ENCODE data around the gene ESR1. TPM values are rescaled to one million over a fixed set of nuclear protein-coding genes. Genes with fewer than 3 reads are reported as not detected.
"Not testable (repeated sequence)": the region's sequence is repeated elsewhere in the genome, so short reads cannot be mapped to it uniquely, and the experiment has no call there.

ESR1 gene
- total RNA-seq, 4 donors from 2014 or later: 2.1 to 6.9 (median 5.2) TPM

DNA sequence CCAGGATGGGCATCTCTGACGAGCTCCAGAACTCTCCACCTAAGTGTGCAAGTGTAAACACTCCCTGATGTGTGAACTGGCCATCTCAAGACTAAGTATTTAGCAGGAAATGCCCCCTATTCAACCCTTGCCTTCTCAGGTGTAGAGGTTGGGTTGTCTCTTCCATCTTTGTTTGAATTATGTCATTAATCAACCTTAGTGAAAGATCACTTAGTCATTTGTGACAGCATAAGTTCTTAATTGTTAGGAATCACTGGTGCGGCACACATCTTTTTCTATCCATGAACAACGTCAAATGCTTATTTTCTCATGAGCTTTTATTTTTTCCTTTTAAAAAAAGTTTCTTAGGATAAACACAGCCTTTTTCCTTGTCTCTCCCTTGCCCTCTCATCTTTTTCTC is 151.6 kb downstream of the ESR1 start:
- 75% methylated on average over 3 of the region's 3 CpGs for WGBS, 2 donors
- no peak overlapping the region for H3K27ac ChIP-seq
- H3K9me3 ChIP-seq: no peaks in the 10 kb centered on the region

DNA sequence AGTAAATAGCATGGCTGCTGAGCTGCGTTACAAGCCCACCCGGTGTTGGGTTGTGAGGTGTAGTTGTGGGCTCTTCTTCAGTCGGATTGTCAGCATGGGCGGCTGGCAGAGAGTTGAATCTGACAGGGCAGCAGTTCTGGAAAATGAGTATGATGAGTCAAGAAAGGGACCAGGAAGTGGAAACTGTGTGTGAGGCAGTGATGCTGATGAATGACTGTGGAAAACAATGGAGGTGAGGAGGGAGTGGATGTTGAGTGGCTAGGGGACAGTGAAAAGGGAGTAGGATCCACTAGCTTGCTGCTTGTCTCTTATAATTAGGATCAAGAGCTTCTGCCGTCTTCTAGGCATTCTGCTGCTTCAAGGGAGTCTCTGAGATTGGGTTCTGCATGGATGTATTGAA is 154.3 kb downstream of the ESR1 start:
- Histone ChIP-seq H3K4me1 (no peaks in the 10 kb centered on the region), H3K36me3 (no peaks in the 10 kb centered on the region), H3K4me3 (no peak overlapping the region), H3K27me3 (no peaks in the 10 kb centered on the region), H3K27ac (no peak overlapping the region), H3K9me3 (no peaks in the 10 kb centered on the region)
- WGBS, 2 donors: 57 to 72% methylated on average over 5 of the region's 5 CpGs
- TF ChIP-seq EP300 (IDR thresholded peaks at IDR 0.05) (no peak), POLR2A (IDR thresholded peaks at IDR 0.05) (no peak)
- TF ChIP-seq, protein P1, sequence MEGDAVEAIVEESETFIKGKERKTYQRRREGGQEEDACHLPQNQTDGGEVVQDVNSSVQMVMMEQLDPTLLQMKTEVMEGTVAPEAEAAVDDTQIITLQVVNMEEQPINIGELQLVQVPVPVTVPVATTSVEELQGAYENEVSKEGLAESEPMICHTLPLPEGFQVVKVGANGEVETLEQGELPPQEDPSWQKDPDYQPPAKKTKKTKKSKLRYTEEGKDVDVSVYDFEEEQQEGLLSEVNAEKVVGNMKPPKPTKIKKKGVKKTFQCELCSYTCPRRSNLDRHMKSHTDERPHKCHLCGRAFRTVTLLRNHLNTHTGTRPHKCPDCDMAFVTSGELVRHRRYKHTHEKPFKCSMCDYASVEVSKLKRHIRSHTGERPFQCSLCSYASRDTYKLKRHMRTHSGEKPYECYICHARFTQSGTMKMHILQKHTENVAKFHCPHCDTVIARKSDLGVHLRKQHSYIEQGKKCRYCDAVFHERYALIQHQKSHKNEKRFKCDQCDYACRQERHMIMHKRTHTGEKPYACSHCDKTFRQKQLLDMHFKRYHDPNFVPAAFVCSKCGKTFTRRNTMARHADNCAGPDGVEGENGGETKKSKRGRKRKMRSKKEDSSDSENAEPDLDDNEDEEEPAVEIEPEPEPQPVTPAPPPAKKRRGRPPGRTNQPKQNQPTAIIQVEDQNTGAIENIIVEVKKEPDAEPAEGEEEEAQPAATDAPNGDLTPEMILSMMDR (IDR thresholded peaks at IDR 0.05): no peak
- no peak for DNase-seq (ENCODE audit: low spot score in 2 of 2)

More for the DNA sequence above, 151.6 kb downstream of the ESR1 start:
- H3K4me1 ChIP-seq: no peaks in the 10 kb centered on the region
- H3K4me3 ChIP-seq: no peak overlapping the region
- no peak for DNase-seq (ENCODE audit: low spot score in 2 of 2)
- H3K36me3 ChIP-seq: no peaks in the 10 kb centered on the region
- TF ChIP-seq, protein P1 (IDR thresholded peaks at IDR 0.05): no peak
- TF ChIP-seq POLR2A (IDR thresholded peaks at IDR 0.05) (no peak), EP300 (IDR thresholded peaks at IDR 0.05) (no peak)
- no peaks in the 10 kb centered on the region for H3K27me3 ChIP-seq

DNA sequence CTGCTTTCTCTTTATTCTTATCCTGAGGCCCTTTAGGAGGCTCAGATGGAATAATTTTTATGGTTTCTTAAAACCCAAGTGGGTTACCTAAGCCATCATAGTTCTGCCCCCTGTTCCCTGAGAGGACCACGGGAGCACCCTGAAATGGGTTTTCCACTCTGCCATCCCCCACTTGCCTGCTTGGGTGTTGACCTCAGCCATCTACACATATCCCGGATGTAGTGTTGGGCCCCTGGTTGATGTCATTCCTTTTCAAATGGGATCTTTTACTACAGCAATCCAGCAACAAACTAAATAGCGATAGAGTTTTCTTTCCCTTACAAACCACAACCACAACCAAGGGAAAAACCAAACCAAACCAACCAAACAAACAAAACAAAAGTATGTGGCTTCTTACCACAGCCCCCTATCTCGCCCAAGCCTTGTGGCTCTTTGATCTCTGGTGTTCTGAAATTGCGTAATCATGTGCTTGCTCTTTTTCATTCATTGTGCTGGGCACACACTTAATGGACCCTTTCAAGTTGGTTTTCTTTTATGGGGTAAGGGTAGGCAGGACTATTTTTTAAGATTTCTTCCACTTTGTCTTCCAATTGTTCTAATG is 154.9 kb downstream of the ESR1 start:
- H3K4me3 ChIP-seq: no peak overlapping the region

DNA sequence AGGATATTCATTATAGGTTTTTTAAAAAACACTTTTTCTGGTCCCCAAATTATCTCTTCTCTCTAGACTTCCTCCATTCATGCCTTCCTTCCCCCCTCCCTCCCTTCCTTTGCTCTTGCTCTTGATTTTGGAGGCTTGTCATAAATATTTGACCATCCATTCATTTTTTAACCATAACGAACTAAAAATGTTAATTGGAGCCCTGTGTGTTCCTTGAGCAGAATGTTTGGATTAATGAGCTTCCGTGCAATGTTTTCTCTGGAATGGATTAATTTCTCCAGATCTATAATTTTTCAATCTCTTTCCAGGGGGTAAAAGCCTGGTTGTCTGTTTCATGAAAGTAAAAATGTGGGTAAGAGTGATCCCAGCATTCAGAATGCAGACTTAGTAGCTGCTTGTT is 155.5 kb downstream of the ESR1 start:
- TF ChIP-seq, protein P1 (IDR thresholded peaks at IDR 0.05): no peak
- TF ChIP-seq POLR2A (IDR thresholded peaks at IDR 0.05) (no peak), EP300 (IDR thresholded peaks at IDR 0.05) (no peak)
- DNase-seq (ENCODE audit: low spot score in 2 of 2): no peak
- no peaks in the 10 kb centered on the region for H3K27me3 ChIP-seq
- H3K9me3 ChIP-seq: no peaks in the 10 kb centered on the region
- H3K36me3 ChIP-seq: no peaks in the 10 kb centered on the region
- no peaks in the 10 kb centered on the region for H3K4me1 ChIP-seq
- H3K4me3 ChIP-seq: no peak overlapping the region
- no peak overlapping the region for H3K27ac ChIP-seq
- WGBS, 2 donors: 47 to 50% methylated on average over 2 of the region's 2 CpGs

More for the DNA sequence above, 154.9 kb downstream of the ESR1 start:
- H3K4me1 ChIP-seq: no peaks in the 10 kb centered on the region
- H3K9me3 ChIP-seq: no peaks in the 10 kb centered on the region
- H3K27me3 ChIP-seq: no peaks in the 10 kb centered on the region
- no peak for DNase-seq (ENCODE audit: low spot score in 2 of 2)
- H3K27ac ChIP-seq: no peak overlapping the region
- no peak for TF ChIP-seq POLR2A (IDR thresholded peaks at IDR 0.05)
- TF ChIP-seq, protein P1 (IDR thresholded peaks at IDR 0.05): no peak
- TF ChIP-seq EP300 (IDR thresholded peaks at IDR 0.05): no peak
- H3K36me3 ChIP-seq: no peaks in the 10 kb centered on the region
- WGBS, 2 donors: 68 to 70% methylated on average over 5 of the region's 5 CpGs

DNA sequence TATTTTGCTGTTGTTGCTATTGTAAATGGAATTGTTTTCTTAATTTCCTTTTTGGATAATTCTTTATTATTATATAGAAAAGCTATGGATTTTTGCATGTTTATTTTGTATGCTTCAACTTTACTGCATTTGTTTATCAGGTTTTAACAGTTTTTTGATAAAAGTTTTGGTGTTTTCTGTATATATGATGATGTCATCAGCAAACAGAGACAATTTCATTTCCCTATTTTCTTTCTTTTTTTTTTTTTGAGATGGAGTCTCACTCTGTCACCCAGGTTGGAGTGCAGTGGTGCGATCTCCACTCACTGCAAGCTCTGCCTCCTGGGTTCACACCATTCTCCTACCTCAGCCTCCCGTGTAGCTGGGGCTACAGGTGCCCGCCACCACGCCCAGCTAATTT is 156.9 kb downstream of the ESR1 start:
- not testable (repeated sequence) for H3K27ac ChIP-seq; H3K27me3 ChIP-seq; H3K4me3 ChIP-seq; H3K36me3 ChIP-seq; DNase-seq (ENCODE audit: low spot score in 2 of 2); H3K9me3 ChIP-seq; H3K4me1 ChIP-seq
- WGBS, 2 donors: 92 to 93% methylated on average over 4 of the region's 4 CpGs

Measured in tibial nerve (tissue), 4 donors.